BLaER1 treated with 17β-estradiol and CSF1 and Interleukin-3, amounts not matched to agents 10 nM and 100 nM (cell line): ENCODE measurements around the gene CFAP52.

Source experiments
- H3K27ac ChIP-seq, 11 experiments: shearing (Covaris generic); formaldehyde crosslinking; 2 replicates each; pipeline ENCODE4 v1.8.1; 2022
- H3K27me3 ChIP-seq, 11 experiments: shearing (Covaris generic); formaldehyde crosslinking; 2 replicates each; pipeline ENCODE4 v1.8.1; 2022
- H3K36me3 ChIP-seq, 11 experiments: shearing (Covaris generic); formaldehyde crosslinking; 2 replicates each; pipeline ENCODE4 v1.8.1; 2022
- H3K4me1 ChIP-seq, 10 experiments: shearing (Covaris generic); formaldehyde crosslinking; 2 replicates each; pipeline ENCODE4 v1.8.1; 2022
- H3K4me2 ChIP-seq, 11 experiments: shearing (Covaris generic); formaldehyde crosslinking; 2 replicates each; pipeline ENCODE4 v1.8.1; 2022
- H3K4me3 ChIP-seq, 10 experiments: shearing (Covaris generic); formaldehyde crosslinking; 2 replicates each; pipeline ENCODE4 v1.8.1; 2022
- H3K9ac ChIP-seq, 11 experiments: shearing (Covaris generic); formaldehyde crosslinking; 2 replicates each; pipeline ENCODE4 v1.8.1; 2022
- H3K9me3 ChIP-seq, 11 experiments: shearing (Covaris generic); formaldehyde crosslinking; replicated peaks in 1 of 11; 2 replicates each; pipeline ENCODE4 v1.8.1; 2022
- H4K20me1 ChIP-seq, 11 experiments: shearing (Covaris generic); formaldehyde crosslinking; 2 replicates each; pipeline ENCODE4 v1.8.1; 2022
- Cebpa-rat ChIP-seq, 11 experiments: shearing (Covaris generic); IDR thresholded peaks; 2 replicates each; pipeline ENCODE4 v1.8.1; 2022

CFAP52 gene

GRCh38 chr17:9670596-9670995, 94.2 kb downstream of the CFAP52 start:
- no peak overlapping the region; a peak in 1 of 20 replicates for H3K4me3 ChIP-seq
- peak overlapping the region; percentile 12 to 89 (median 73); a peak in 19 of 22 replicates for H3K4me2 ChIP-seq
- peaks cover 0 to 9% (median 0%) of the 10 kb centered on the region in 11 experiments; a peak in 4 of 22 replicates for H3K36me3 ChIP-seq
- peaks cover 2 to 5% (median 3%) of the 10 kb centered on the region in 11 experiments; a peak in 19 of 22 replicates for H3K9me3 ChIP-seq
- no peak overlapping the region for H3K27ac ChIP-seq
- H3K9ac ChIP-seq: no peak overlapping the region
- no peaks in the 10 kb centered on the region for H3K27me3 ChIP-seq
- TF ChIP-seq Cebpa-rat (IDR thresholded peaks at IDR 0.05): no peak
- H3K4me1 ChIP-seq: peaks cover 36 to 72% (median 67%) of the 10 kb centered on the region in 10 experiments
- no peaks in the 10 kb centered on the region for H4K20me1 ChIP-seq

GRCh38 chr17:9671559-9671958, 95.1 kb downstream of the CFAP52 start:
- Histone ChIP-seq H3K27ac (no peak overlapping the region), H3K36me3 (peaks cover 0 to 8% (median 0%) of the 10 kb centered on the region in 11 experiments; a peak in 3 of 22 replicates), H3K4me1 (peaks cover 31 to 63% (median 58%) of the 10 kb centered on the region in 10 experiments), H3K9me3 (no peaks in the 10 kb centered on the region), H3K4me2 (peak overlapping the region in 9 of 11 experiments; percentile 57 to 89 (median 73); a peak in 17 of 22 replicates), H3K4me3 (no peak overlapping the region), H4K20me1 (no peaks in the 10 kb centered on the region), H3K9ac (no peak overlapping the region), H3K27me3 (no peaks in the 10 kb centered on the region)
- TF ChIP-seq Cebpa-rat (IDR thresholded peaks at IDR 0.05): no peak

GRCh38 chr17:9672266-9672665, 95.8 kb downstream of the CFAP52 start:
- H3K9me3 ChIP-seq: no peaks in the 10 kb centered on the region
- no peak overlapping the region for H3K9ac ChIP-seq
- H3K4me1 ChIP-seq: peaks cover 24 to 56% (median 51%) of the 10 kb centered on the region in 10 experiments
- H3K27me3 ChIP-seq: no peaks in the 10 kb centered on the region
- H3K36me3 ChIP-seq: peaks cover 0 to 11% (median 0%) of the 10 kb centered on the region in 11 experiments; a peak in 3 of 22 replicates
- no peak overlapping the region for H3K27ac ChIP-seq
- peak overlapping the region in 8 of 11 experiments; percentile 59 to 89 (median 74); a peak in 15 of 22 replicates for H3K4me2 ChIP-seq
- peak in 5 of 11 experiments; percentile 26 to 76 (median 51); a peak in 6 of 22 replicates for TF ChIP-seq Cebpa-rat (IDR thresholded peaks at IDR 0.05)
- no peak overlapping the region for H3K4me3 ChIP-seq
- no peaks in the 10 kb centered on the region for H4K20me1 ChIP-seq

GRCh38 chr17:9672691-9673090, 96.2 kb downstream of the CFAP52 start:
- peak overlapping the region in 1 of 11 experiments; percentile 85; a peak in 2 of 22 replicates for H3K4me2 ChIP-seq
- H3K9me3 ChIP-seq: no peaks in the 10 kb centered on the region
- H4K20me1 ChIP-seq: no peaks in the 10 kb centered on the region
- peaks cover 0 to 11% (median 0%) of the 10 kb centered on the region in 11 experiments; a peak in 3 of 22 replicates for H3K36me3 ChIP-seq
- no peak overlapping the region for H3K4me3 ChIP-seq
- H3K4me1 ChIP-seq: peaks cover 19 to 56% (median 49%) of the 10 kb centered on the region in 10 experiments
- H3K9ac ChIP-seq: no peak overlapping the region
- TF ChIP-seq Cebpa-rat (IDR thresholded peaks at IDR 0.05): no peak
- H3K27ac ChIP-seq: no peak overlapping the region
- no peaks in the 10 kb centered on the region for H3K27me3 ChIP-seq

GRCh38 chr17:9676084-9676483, 99.6 kb downstream of the CFAP52 start:
- Histone ChIP-seq H3K36me3 (peaks cover 7 to 27% (median 14%) of the 10 kb centered on the region in 11 experiments), H4K20me1 (no peaks in the 10 kb centered on the region), H3K27ac (0 out of 22 replicates have a peak overlapping the region, but pooled peaks of 1 of the 11 experiments have one; percentile 15), H3K9me3 (peaks cover 18 to 22% (median 19%) of the 10 kb centered on the region in 11 experiments), H3K4me2 (no peak overlapping the region), H3K4me1 (peaks cover 0 to 32% (median 24%) of the 10 kb centered on the region in 10 experiments; a peak in 17 of 20 replicates), H3K4me3 (no peak overlapping the region), H3K9ac (no peak overlapping the region), H3K27me3 (no peaks in the 10 kb centered on the region)
- TF ChIP-seq Cebpa-rat (IDR thresholded peaks at IDR 0.05): no peak

- H3K9ac ChIP-seq: no peak overlapping the region
- H3K4me1 ChIP-seq: peaks cover 0 to 24% (median 16%) of the 10 kb centered on the region in 10 experiments; a peak in 15 of 20 replicates
- peaks cover 18 to 23% (median 21%) of the 10 kb centered on the region in 11 experiments for H3K9me3 ChIP-seq
- peaks cover 7 to 30% (median 18%) of the 10 kb centered on the region in 11 experiments for H3K36me3 ChIP-seq
- 0 out of 22 replicates have a peak overlapping the region, but pooled peaks of 1 of the 11 experiments have one; percentile 15 for H3K27ac ChIP-seq
- no peak for TF ChIP-seq Cebpa-rat (IDR thresholded peaks at IDR 0.05)
- no peak overlapping the region for H3K4me2 ChIP-seq
- H3K4me3 ChIP-seq: no peak overlapping the region
- H3K27me3 ChIP-seq: no peaks in the 10 kb centered on the region
- no peaks in the 10 kb centered on the region for H4K20me1 ChIP-seq
Measured at GRCh38 chr17:9676820-9677310, 100.4 kb downstream of the CFAP52 start.

GRCh38 chr17:9677411-9677810, 101.0 kb downstream of the CFAP52 start:
- Histone ChIP-seq H3K36me3 (peaks cover 8 to 35% (median 21%) of the 10 kb centered on the region in 11 experiments), H3K9ac (no peak overlapping the region), H3K4me1 (peaks cover 0 to 19% (median 11%) of the 10 kb centered on the region in 10 experiments; a peak in 11 of 20 replicates), H3K27me3 (no peaks in the 10 kb centered on the region), H3K4me2 (peak overlapping the region in 2 of 11 experiments; percentile 44 to 56; a peak in 1 of 22 replicates), H4K20me1 (no peaks in the 10 kb centered on the region), H3K27ac (no peak overlapping the region), H3K9me3 (peaks cover 18 to 24% (median 21%) of the 10 kb centered on the region in 11 experiments), H3K4me3 (no peak overlapping the region)
- TF ChIP-seq Cebpa-rat (IDR thresholded peaks at IDR 0.05): no peak

GRCh38 chr17:9677896-9678295, 101.5 kb downstream of the CFAP52 start:
- Histone ChIP-seq H3K36me3 (peaks cover 8 to 35% (median 25%) of the 10 kb centered on the region in 11 experiments), H3K4me2 (peak overlapping the region in 7 of 11 experiments; percentile 18 to 56 (median 32); a peak in 8 of 22 replicates), H3K9me3 (peaks cover 18 to 24% (median 21%) of the 10 kb centered on the region in 11 experiments), H3K27me3 (no peaks in the 10 kb centered on the region), H3K9ac (no peak overlapping the region), H3K4me3 (no peak overlapping the region), H3K27ac (no peak overlapping the region), H3K4me1 (peaks cover 0 to 14% (median 10%) of the 10 kb centered on the region in 10 experiments; a peak in 11 of 20 replicates), H4K20me1 (no peaks in the 10 kb centered on the region)
- TF ChIP-seq Cebpa-rat (IDR thresholded peaks at IDR 0.05): no peak

GRCh38 chr17:9684955-9685621, 108.6 kb downstream of the CFAP52 start:
- no peak overlapping the region for H3K9ac ChIP-seq
- no peak overlapping the region for H3K27ac ChIP-seq
- H4K20me1 ChIP-seq: no peaks in the 10 kb centered on the region
- H3K4me2 ChIP-seq: no peak overlapping the region
- H3K9me3 ChIP-seq: peaks cover 7 to 20% (median 12%) of the 10 kb centered on the region in 11 experiments
- peaks cover 6 to 44% (median 19%) of the 10 kb centered on the region in 11 experiments for H3K36me3 ChIP-seq
- no peak for TF ChIP-seq Cebpa-rat (IDR thresholded peaks at IDR 0.05)
- no peak overlapping the region for H3K4me3 ChIP-seq
- H3K4me1 ChIP-seq: no peaks in the 10 kb centered on the region
- H3K27me3 ChIP-seq: no peaks in the 10 kb centered on the region
